Fibroblast of villous mesenchyme (primary cell): Measurements from ENCODE around the gene HERPUD1. TPM values are rescaled to one million over a fixed set of nuclear protein-coding genes. Genes with fewer than 3 reads are reported as not detected.

ENCODE experiments used
- DNase-seq: peaks from one replicate; pipeline ENCODE4 v3.0.0-alpha.2; 2010; ENCODE audit warnings: low read depth
- H3K4me3 ChIP-seq: 2 replicates; pipeline ENCODE4 v1.5.1; 2011; ENCODE audit warnings: low read depth, mild to moderate bottlenecking, low read length
- CTCF ChIP-seq: IDR thresholded peaks from 2 replicates; pipeline ENCODE4 v1.5.1; 2012; ENCODE audit warnings: low read depth, mild to moderate bottlenecking, low read length; ENCODE audit not compliant: insufficient read depth
- total RNA-seq: library from RNA; depleted of rRNA; stranded (reverse); fragments of >200 nt; gene quantifications from 2 replicates; pipeline ENCODE4 v1.2.3, GENCODE V29; 2012

Gene HERPUD1
- total RNA-seq, 1 donor, result 98.4 TPM

GRCh38 chr16:56941856-56942331 lies 10.0 kb downstream of the HERPUD1 start:
- no peak overlapping the region for H3K4me3 ChIP-seq
- no peak for TF ChIP-seq CTCF
- DNase-seq, result no peak

- H3K4me3 ChIP-seq, result no peak overlapping the region
- TF ChIP-seq CTCF, result no peak
- DNase-seq, result no peak
Observed at GRCh38 chr16:56943761-56944375, 11.9 kb downstream of the HERPUD1 start.

- H3K4me3 ChIP-seq, result no peak overlapping the region
- no peak for DNase-seq
- no peak for TF ChIP-seq CTCF
Observed at GRCh38 chr16:56944954-56945839, 13.3 kb downstream of the HERPUD1 start.

GRCh38 chr16:56945847-56946527 lies 14.0 kb downstream of the HERPUD1 start:
- no peak overlapping the region for H3K4me3 ChIP-seq
- TF ChIP-seq CTCF, result no peak
- no peak for DNase-seq

GRCh38 chr16:56946767-56947603 lies 15.0 kb downstream of the HERPUD1 start:
- DNase-seq, result no peak
- no peak for TF ChIP-seq CTCF
- H3K4me3 ChIP-seq, result no peak overlapping the region

- no peak for TF ChIP-seq CTCF
- no peak overlapping the region for H3K4me3 ChIP-seq
- DNase-seq, result no peak
Observed at GRCh38 chr16:56947604-56947995, 15.7 kb downstream of the HERPUD1 start.
